Nucleus accumbens (tissue), 56 donors: Measurements from ENCODE around the gene FGFR2.

Experiments
- DNase-seq, 56 donors: peaks; one replicate each; lab custom pipeline; 2025; lab: John Stamatoyannopoulos, UW

Gene FGFR2

GRCh38 chr10:121611393-121612159, 13.3 kb upstream of the FGFR2 start:
- DNase-seq, result no peak

DNA sequence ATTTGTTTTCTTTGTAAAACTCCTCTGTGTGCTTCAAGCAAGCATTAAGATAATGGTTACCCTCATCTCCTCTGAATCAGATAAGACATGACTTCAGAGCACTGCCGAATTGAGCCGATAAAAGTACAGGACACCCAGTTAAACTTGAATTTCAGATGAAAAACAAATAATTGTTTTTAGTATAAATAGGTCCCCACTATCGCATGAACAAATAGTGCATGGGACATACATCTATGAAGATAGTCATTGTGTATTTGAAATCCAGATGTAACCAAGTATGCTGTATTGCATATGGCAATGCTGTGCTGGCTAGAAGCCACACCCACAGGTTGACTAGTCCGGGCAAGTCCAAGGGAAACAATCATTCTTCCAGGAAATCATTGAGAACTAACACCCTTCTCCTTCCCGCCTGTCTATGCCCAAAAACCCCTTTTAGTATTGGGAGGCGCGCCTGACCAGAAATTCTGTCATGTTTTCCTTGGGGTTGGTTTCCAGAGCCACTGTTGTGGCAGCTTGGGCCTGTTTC, 12.6 kb upstream of the FGFR2 start:
- no peak for DNase-seq

GRCh38 chr10:121609426-121610380, 11.5 kb upstream of the FGFR2 start:
- DNase-seq, result peak in 6 of 56 donors; percentile 21 to 53 (median 30)

DNA sequence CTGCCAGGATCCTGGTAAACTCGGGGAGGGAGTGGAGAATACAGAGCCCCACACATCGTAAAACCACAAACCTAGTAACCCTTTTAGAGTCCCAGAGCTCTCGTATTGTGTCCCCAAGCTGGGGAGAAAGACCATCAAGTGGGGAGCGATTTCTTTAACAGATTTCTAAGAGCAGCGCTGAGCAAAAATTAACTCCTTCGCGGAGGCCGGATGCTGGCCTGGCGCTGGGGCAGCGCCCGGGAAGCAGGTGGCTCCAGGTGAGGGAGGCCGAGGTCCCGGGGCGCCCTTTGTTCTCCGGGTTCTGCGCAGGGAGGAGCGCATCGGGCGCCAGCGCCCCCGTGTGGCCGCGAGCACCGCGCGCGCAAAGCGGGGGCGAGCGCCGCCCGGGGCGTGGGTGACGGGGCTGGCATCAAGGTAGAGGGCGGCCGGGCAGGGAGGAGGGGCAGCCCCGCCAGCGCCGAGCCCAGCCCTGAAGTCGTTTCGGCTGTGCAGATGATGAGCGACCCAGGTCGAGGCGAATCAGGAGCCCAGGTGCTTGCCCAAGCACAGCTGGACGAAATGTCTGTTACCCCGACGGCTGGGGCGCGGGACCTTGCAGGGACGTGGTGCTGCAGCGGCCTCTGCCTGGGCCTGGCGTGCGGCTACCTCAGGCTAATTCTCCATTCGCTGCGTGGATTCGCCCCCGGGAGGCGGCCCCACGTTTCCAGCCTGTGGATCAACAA, 10.4 kb upstream of the FGFR2 start:
- DNase-seq, result peak in 37 of 56 donors; percentile 14 to 77 (median 47)

DNA sequence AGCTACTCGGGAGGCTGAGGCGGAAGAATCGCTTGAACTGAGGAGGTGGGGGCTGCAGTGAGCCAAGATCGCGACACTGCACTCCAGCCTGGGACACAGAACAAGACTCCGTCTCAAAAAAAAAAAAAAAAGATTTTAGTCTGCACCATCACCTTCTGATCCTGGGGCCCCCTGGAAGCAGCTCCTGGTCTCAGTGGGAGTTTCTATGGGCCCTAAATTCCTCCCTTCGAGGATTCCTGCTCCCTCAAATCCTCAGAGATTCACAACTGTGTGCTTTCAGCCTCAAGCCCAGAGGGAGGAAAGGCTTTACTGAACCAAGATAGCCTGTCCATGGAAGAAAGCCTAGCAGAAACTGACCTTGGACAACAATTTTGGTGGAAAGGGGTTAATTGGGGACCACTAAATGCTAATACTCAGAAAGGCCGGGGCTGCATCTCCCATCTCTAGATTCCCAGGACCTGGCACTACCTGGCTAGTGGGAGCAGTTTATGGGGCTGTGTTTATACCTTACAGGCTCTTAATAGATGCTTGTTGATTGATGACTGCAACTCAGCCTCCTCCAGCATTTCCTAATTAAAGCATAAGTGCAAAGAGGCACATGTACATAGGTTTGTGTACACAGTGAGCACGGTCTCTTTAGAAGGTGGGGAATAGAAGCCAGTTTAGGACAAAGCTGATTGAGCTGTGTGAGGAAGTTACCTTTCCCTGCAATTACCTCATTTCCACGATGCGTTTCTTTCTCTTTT, 9.2 kb upstream of the FGFR2 start:
- DNase-seq, result no peak

GRCh38 chr10:121605708-121606107, 7.5 kb upstream of the FGFR2 start:
- no peak for DNase-seq

- no peak for DNase-seq
Observed at GRCh38 chr10:121601458-121601857, 3.2 kb upstream of the FGFR2 start.

- no peak for DNase-seq
Observed at GRCh38 chr10:121600611-121601010, 2.4 kb upstream of the FGFR2 start.

DNA sequence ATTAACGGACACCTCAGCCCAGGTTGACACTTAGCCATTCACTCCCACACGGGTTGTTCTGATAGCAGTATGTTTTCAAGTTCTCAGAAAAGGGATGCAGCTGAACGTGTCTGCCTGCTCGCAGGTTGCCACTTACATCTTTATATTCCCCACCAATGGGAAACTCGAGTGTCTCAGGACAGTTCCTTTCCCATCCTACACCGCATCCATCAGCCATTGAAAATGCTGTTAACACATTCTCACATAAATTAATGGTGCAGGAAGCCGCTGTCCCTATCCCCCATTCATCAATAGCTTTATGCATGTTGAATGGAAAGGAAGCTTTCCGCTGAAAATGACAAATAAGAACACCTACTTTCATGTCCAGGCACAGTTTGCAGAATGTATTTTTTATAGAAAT, 1.7 kb upstream of the FGFR2 start:
- DNase-seq, result no peak

DNA sequence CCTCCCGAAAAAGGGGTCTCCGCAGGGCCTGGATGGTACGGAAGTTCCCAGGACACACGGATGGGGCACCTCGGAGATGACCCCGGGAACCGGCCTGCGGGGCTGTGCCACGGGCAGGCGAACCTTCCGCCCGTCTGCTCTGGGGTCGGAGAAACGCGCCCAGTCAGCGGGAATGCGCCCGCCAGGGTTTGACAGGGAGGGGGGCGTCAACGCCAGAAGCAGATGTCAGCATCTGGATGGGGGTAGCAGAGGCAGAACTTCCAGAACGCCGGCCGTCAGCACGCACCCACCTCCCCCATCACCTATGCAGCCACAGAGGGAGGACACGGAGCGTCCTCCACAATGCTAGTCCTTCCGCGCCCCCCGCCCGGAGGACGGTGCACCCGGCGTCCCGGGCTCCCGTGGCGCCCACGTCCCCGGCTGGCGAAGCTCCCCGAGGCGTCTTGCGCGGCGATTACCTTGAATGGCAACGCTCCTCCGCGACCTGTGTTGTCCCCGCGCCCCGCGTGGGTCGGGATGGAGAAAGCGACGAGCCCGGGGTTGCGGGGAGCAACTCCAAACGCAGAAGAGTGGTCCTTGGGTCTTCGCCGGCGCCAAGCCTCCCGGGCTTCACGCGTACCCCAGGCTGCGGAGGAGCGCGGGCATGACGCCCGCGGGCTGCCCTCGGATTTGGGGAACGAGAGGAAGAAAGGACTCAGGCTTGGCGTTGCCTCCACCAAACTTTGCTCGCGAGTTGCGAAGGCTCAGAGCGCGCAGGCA, 561 bp downstream of the FGFR2 start:
- DNase-seq, result peak in 23 of 56 donors; percentile 32 to 84 (median 62)

DNA sequence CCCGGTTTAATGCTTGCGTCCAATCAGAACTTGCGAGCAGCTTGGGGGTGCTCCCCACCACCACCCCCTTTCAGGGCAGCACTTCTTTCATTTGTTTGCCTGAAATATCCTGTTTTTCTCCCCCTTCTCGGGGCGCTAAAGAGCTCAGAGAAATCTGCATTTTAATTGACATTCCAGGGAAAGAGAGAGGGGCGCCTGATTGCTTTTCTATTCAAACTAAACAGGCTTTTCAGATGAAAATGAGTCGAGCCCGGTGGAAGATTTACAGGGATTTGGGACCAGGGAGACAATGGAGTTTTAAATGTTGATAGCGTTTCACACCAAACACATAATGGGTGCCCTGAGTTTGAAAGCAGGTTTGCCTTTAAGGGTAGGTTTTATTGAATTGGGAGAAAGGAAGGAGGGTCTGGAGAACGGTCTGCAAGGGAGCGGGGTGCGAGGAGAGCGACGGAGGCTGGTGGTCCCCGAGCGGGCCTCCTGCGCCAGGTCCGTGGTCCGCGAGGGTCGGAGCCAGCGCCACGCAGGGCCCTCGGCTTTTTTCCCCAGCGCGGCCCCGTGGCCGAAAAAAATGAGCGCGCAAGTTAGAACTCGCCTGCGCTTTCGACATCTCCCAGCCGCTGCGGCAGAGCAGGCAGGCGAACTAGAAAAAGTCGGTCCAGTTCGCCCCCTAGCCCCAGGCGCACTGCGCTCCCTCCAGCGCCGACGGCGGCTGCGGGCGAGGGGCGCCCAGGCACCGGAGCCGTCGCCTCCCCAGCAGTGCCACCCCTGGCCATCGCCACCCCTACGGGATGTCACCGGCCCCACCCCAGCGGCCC, 1.3 kb downstream of the FGFR2 start:
- DNase-seq, result peak in 48 of 56 donors; percentile 14 to 84 (median 59)

- DNase-seq, result peak in 49 of 56 donors; percentile 28 to 80 (median 62)
Observed at GRCh38 chr10:121595806-121596688, 2.2 kb downstream of the FGFR2 start.

DNA sequence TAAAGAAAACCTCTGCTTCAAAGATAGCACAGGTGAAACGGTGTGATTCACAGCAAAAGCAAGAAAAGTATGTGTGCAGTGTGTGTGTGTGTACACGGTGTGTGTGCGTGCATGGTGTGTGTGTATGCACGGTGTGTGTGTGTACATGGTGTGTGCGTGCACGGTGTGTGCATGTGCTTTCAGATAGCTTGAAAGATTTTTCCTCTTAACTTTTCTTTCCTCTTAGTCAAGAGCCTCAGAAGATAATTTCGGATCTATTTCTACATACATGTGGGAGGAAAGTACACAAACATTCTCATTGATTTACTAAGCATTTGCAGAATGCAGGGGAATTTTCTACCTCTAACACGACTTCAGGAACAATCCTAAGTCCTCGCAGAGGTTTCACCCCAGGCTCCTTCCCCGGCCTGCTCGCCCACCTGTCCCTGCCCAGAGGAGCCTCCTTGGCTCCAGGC, 2.9 kb downstream of the FGFR2 start:
- DNase-seq, result no peak

GRCh38 chr10:121594623-121595350, 3.5 kb downstream of the FGFR2 start:
- no peak for DNase-seq

- DNase-seq, result peak in 1 of 56 donors; percentile 38
Observed at GRCh38 chr10:121594076-121594475, 4.2 kb downstream of the FGFR2 start.
